ENCODE measurements around the gene CD1B.

DNA sequence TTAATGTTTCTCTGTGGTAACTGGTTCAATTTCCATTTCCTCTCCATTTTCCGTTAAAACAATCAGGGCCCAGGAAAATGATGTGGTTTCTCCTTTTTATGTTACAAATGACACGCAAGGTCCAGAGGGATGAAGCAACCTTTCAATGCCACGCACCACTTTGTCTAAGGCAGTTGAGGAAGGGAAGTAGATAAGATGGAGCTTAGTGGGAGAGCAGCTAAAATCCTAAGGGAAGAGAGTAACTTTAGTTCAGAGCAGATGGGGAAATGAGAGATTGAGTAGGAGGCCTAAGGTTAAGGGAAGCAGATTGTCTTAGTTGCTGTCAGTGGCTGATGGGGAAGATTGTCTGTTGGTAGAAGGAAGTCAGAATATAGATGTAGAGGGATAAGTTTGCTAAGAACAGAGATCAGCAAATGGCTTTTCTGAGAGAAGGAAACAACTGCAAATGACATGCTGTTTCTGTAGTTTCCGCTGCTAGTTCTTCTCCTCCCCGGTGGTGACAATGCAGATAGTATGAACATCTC, 40.9 kb downstream of the CD1B start:
- TF ChIP-seq, protein P1, sequence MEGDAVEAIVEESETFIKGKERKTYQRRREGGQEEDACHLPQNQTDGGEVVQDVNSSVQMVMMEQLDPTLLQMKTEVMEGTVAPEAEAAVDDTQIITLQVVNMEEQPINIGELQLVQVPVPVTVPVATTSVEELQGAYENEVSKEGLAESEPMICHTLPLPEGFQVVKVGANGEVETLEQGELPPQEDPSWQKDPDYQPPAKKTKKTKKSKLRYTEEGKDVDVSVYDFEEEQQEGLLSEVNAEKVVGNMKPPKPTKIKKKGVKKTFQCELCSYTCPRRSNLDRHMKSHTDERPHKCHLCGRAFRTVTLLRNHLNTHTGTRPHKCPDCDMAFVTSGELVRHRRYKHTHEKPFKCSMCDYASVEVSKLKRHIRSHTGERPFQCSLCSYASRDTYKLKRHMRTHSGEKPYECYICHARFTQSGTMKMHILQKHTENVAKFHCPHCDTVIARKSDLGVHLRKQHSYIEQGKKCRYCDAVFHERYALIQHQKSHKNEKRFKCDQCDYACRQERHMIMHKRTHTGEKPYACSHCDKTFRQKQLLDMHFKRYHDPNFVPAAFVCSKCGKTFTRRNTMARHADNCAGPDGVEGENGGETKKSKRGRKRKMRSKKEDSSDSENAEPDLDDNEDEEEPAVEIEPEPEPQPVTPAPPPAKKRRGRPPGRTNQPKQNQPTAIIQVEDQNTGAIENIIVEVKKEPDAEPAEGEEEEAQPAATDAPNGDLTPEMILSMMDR (IDR thresholded peaks at IDR 0.05), result no peak
- TF ChIP-seq, protein P2, sequence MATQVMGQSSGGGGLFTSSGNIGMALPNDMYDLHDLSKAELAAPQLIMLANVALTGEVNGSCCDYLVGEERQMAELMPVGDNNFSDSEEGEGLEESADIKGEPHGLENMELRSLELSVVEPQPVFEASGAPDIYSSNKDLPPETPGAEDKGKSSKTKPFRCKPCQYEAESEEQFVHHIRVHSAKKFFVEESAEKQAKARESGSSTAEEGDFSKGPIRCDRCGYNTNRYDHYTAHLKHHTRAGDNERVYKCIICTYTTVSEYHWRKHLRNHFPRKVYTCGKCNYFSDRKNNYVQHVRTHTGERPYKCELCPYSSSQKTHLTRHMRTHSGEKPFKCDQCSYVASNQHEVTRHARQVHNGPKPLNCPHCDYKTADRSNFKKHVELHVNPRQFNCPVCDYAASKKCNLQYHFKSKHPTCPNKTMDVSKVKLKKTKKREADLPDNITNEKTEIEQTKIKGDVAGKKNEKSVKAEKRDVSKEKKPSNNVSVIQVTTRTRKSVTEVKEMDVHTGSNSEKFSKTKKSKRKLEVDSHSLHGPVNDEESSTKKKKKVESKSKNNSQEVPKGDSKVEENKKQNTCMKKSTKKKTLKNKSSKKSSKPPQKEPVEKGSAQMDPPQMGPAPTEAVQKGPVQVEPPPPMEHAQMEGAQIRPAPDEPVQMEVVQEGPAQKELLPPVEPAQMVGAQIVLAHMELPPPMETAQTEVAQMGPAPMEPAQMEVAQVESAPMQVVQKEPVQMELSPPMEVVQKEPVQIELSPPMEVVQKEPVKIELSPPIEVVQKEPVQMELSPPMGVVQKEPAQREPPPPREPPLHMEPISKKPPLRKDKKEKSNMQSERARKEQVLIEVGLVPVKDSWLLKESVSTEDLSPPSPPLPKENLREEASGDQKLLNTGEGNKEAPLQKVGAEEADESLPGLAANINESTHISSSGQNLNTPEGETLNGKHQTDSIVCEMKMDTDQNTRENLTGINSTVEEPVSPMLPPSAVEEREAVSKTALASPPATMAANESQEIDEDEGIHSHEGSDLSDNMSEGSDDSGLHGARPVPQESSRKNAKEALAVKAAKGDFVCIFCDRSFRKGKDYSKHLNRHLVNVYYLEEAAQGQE (IDR thresholded peaks at IDR 0.05; ENCODE audit: low read depth, low read length), result no peak
- TF ChIP-seq, protein P3, sequence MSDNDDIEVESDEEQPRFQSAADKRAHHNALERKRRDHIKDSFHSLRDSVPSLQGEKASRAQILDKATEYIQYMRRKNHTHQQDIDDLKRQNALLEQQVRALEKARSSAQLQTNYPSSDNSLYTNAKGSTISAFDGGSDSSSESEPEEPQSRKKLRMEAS (IDR thresholded peaks at IDR 0.05; ENCODE audit: low read depth), result no peak
- TF ChIP-seq EP300 (IDR thresholded peaks at IDR 0.05; ENCODE audit: borderline replicate concordance in 1 of 2, low read depth in 1 of 2, low read length in 1 of 2) (no peak), MXI1 (IDR thresholded peaks at IDR 0.05; ENCODE audit: low read depth, low read length) (no peak), POLR2AphosphoS5 (IDR thresholded peaks at IDR 0.05; ENCODE audit: low read depth, low read length) (no peak)
